K562 (cell line): Measurements from ENCODE around the gene GRIA1. TPM values are rescaled to one million over a fixed set of nuclear protein-coding genes. Genes with fewer than 3 reads are reported as not detected.

Experiments used
- ATAC-seq: fragments of 200-7000 bp; cut with Tn5 transposase; 3 replicates; pipeline ENCODE4 v1.9.1; 2020; ENCODE audit warnings: moderate library complexity
- BruUV-seq: library from RNA; stranded (reverse); fragments of 400-500 nt; replicated peaks from 2 replicates; lab custom pipeline; 2021; lab: Mats Ljungman, UMichigan
- CTCF ChIA-PET: fragments of 300-600 bp; formaldehyde crosslinking; extraction: SDS; loops from one replicate; lab custom pipeline; 2021; ENCODE audit warnings: low intra/inter-chr PET ratio; lab: Yijun Ruan, JAX
- POLR2A ChIA-PET: fragments of 300-600, 350-650 bp; sonication (Branson Sonifier 250); formaldehyde crosslinking; extraction: SDS; loops from one replicate; lab custom pipeline; 2021; ENCODE audit warnings: antibody characterized with exemption, inconsistent platforms; lab: Yijun Ruan, JAX
- DNase-seq, 4 experiments: peaks; one replicate each; pipeline versions ENCODE4 v3.0.0 to v3.0.0-alpha.2; 2011 to 2018; ENCODE audit warnings: low spot score in 3 of 4, mixed read lengths in 3 of 4; ENCODE audit errors: extremely low read depth in 1 of 4
- FAIRE-seq: peaks from 2 replicates; lab custom pipeline; 2011; peaks lifted over from hg19 to GRCh38; lab: Jason Lieb, UNC
- H2AFZ ChIP-seq: 2 replicates; pipeline ENCODE4 v1.6.0; 2011; ENCODE audit warnings: low read depth, low read length, control low read depth, inconsistent platforms
- H3K27ac ChIP-seq: fragments of 200-600 bp; 3 replicates; pipeline ENCODE4 v1.8.0; 2011; ENCODE audit warnings: low read depth, mild to moderate bottlenecking, control low read depth, inconsistent platforms, low read length, moderate library complexity, mixed read lengths; ENCODE audit errors: extremely low read depth
- H3K27me3 ChIP-seq, 2 experiments: fragments of 300-600 bp in 1 of 2; 2 replicates in 1 of 2; 3 replicates in 1 of 2; pipeline versions ENCODE4 v1.6.0 to v1.8.0; 2011; ENCODE audit warnings: inconsistent platforms in 2 of 2, low read length in 2 of 2, mild to moderate bottlenecking in 1 of 2, mixed read lengths in 1 of 2, moderate library complexity in 1 of 2; ENCODE audit not compliant: control insufficient read depth in 2 of 2, insufficient read depth in 2 of 2
- H3K36me3 ChIP-seq: fragments of 300-600 bp; 3 replicates; pipeline ENCODE4 v1.8.0; 2011; ENCODE audit warnings: mild to moderate bottlenecking, low read length, inconsistent platforms; ENCODE audit not compliant: control insufficient read depth, insufficient read depth
- H3K4me1 ChIP-seq, 2 experiments: fragments of 200-600 bp in 1 of 2; replicated peaks in 1 of 2; 2 replicates in 1 of 2; 3 replicates in 1 of 2; pipeline versions ENCODE4 v1.5.1 to v1.8.0; 2011; ENCODE audit warnings: inconsistent platforms in 2 of 2, low read length in 2 of 2, mild to moderate bottlenecking in 1 of 2, mixed read lengths in 1 of 2, moderate library complexity in 1 of 2; ENCODE audit not compliant: control insufficient read depth in 2 of 2, insufficient read depth in 2 of 2
- H3K4me2 ChIP-seq: 2 replicates; pipeline ENCODE4 v1.6.1; 2011; ENCODE audit warnings: low read length, control low read depth, inconsistent platforms, mixed read lengths; ENCODE audit not compliant: insufficient read depth
- H3K4me3 ChIP-seq: fragments of 200-600 bp; sonication (generic), shearing (Covaris generic); 2 replicates; pipeline ENCODE4 v1.5.1; 2016; ENCODE audit warnings: control low read depth, inconsistent platforms
- H3K79me2 ChIP-seq: fragments of 200-600 bp; 3 replicates; pipeline ENCODE4 v1.8.0; 2011; ENCODE audit warnings: low read length, inconsistent platforms; ENCODE audit not compliant: control insufficient read depth, insufficient read depth
- H3K9ac ChIP-seq, 2 experiments: 2 replicates each; pipeline versions ENCODE4 v1.6.0 to v1.6.1; 2011; ENCODE audit warnings: low read depth in 2 of 2, low read length in 2 of 2, control low read depth in 1 of 2, inconsistent platforms in 1 of 2, mild to moderate bottlenecking in 1 of 2, mixed read lengths in 1 of 2; ENCODE audit not compliant: insufficient read depth in 1 of 2
- H3K9me1 ChIP-seq: one replicate; pipeline ENCODE4 v1.6.0; 2011; ENCODE audit warnings: inconsistent platforms, mild to moderate bottlenecking, low read length, moderate library complexity; ENCODE audit not compliant: control insufficient read depth, insufficient read depth
- H3K9me3 ChIP-seq: replicated peaks from 2 replicates; pipeline ENCODE4 v1.5.1; 2011; ENCODE audit warnings: low read depth, low read length, inconsistent platforms; ENCODE audit not compliant: control insufficient read depth, insufficient read depth
- H4K20me1 ChIP-seq: replicated peaks from 2 replicates; pipeline ENCODE4 v1.6.1; 2011; ENCODE audit warnings: low read length, inconsistent platforms, mixed read lengths; ENCODE audit not compliant: control insufficient read depth, insufficient read depth
- CC2D1A ChIP-seq: fragments of 450-650 bp; IDR thresholded peaks from 2 replicates; pipeline ENCODE4 v1.6.1; 2017; ENCODE audit warnings: mild to moderate bottlenecking
- HMGXB4 ChIP-seq: sonication (generic); formaldehyde crosslinking; IDR thresholded peaks from 2 replicates; pipeline ENCODE4 v1.8.1; 2023; ENCODE audit warnings: mild to moderate bottlenecking, missing genetic modification reagents
- MITF ChIP-seq: IDR thresholded peaks from 2 replicates; pipeline ENCODE4 v1.6.1; 2014; ENCODE audit warnings: antibody characterized with exemption
- MTA3 ChIP-seq: fragments of 450-650 bp; formaldehyde crosslinking; IDR thresholded peaks from 2 replicates; pipeline ENCODE4 v1.6.1; 2017; ENCODE audit warnings: mild to moderate bottlenecking, borderline replicate concordance
- NCOR1 ChIP-seq: fragments of 450-650 bp; IDR thresholded peaks from 2 replicates; pipeline ENCODE4 v1.6.1; 2016; ENCODE audit warnings: mild to moderate bottlenecking, moderate library complexity
- POLR2A ChIP-seq: fragments of 450-650 bp; conservative IDR thresholded peaks from 2 replicates; pipeline ENCODE4 v1.6.1; 2016
- RAD21 ChIP-seq, 2 experiments: fragments of 250-450 bp in 1 of 2; fragments of 450-650 bp in 1 of 2; sonication (Bioruptor Pico) in 1 of 2; formaldehyde crosslinking in 1 of 2; IDR thresholded peaks in 1 of 2; conservative IDR thresholded peaks in 1 of 2; 2 replicates each; pipeline versions ENCODE4 v1.4.0 to v1.8.0; 2020 to 2022; ENCODE audit warnings: mild to moderate bottlenecking in 2 of 2, moderate library complexity in 1 of 2
- RB1 ChIP-seq: fragments of 450-650 bp; IDR thresholded peaks from 2 replicates; pipeline ENCODE4 v1.6.1; 2017; ENCODE audit warnings: low read depth, mild to moderate bottlenecking
- SNIP1 ChIP-seq: fragments of 450-650 bp; IDR thresholded peaks from 2 replicates; pipeline ENCODE4 v1.7.1; 2017; ENCODE audit warnings: low read depth, mild to moderate bottlenecking
- VEZF1 ChIP-seq: fragments of 200-800 bp; sonication (Bioruptor generic); IDR thresholded peaks from 2 replicates; pipeline ENCODE4 v1.6.1; 2017; ENCODE audit warnings: missing genetic modification characterization, missing compliant biosample characterization
- ZNF41 ChIP-seq: fragments of 250-450 bp; sonication (Bioruptor Pico); conservative IDR thresholded peaks from 2 replicates; pipeline ENCODE4 v1.4.0; 2020; ENCODE audit warnings: mild to moderate bottlenecking
- ZNF695 ChIP-seq: fragments of 450-650 bp; formaldehyde crosslinking; IDR thresholded peaks from 2 replicates; pipeline ENCODE4 v1.4.0; 2020; ENCODE audit warnings: mild to moderate bottlenecking, moderate library complexity
- WGBS: fragments of 100-300 bp; shearing (Covaris generic); methylation state at CpG from one replicate; pipeline ENCODE4 v1.1.6; 2016; ENCODE audit warnings: low coverage, mixed read lengths; ENCODE audit not compliant: insufficient coverage; ENCODE audit errors: missing lambda C conversion rate; 5-methylcytosine and 5-hydroxymethylcytosine counted together
- in situ Hi-C: fragments of 300-500 bp; cut with MboI; formaldehyde crosslinking; loops from 4 replicates; pipeline ENCODE4 v1.15.0; 2018; ENCODE audit warnings: inconsistent platforms, mixed read lengths
- intact Hi-C: fragments of 100-400 bp; cut with micrococcal nuclease; formaldehyde crosslinking; loops from 2 replicates; pipeline ENCODE4 v1.14.2; 2022
- polyA plus RNA-seq, 8 experiments: library from polyadenylated mRNA; depleted of rRNA in 4 of 8; stranded (reverse) in 5 of 8; unstranded in 3 of 8; fragments of >200 nt; fragmentation: Nextera tagmentation in 2 of 8; fragmentation: Illumina TruSeq in 1 of 8; extraction: Ambion mirVana in 2 of 8; extraction: Trizol in 1 of 8; gene quantifications; 2 replicates each; pipeline versions ENCODE4 v1.2.1 to v1.2.3, GENCODE V29; 2011 to 2014; ENCODE audit warnings: inconsistent platforms in 1 of 8, missing spikeins in 1 of 8
- total RNA-seq, 7 experiments: library from RNA; depleted of rRNA in 6 of 7; stranded (reverse); fragments of >200 nt in 6 of 7; fragmentation: Illumina TruSeq in 2 of 7; extraction: Trizol in 2 of 7; gene quantifications; 2 replicates each; pipeline versions ENCODE4 v1.2.1 to v1.2.3, GENCODE V29; 2011 to 2021; ENCODE audit warnings: low replicate concordance in 1 of 7
- TF ChIP-seq, protein P1 (sequence below): fragments of 250-450 bp; sonication (Bioruptor Pico); IDR thresholded peaks from 2 replicates; pipeline ENCODE4 v1.4.0; 2020

The GRIA1 gene
- total and polyA plus RNA-seq, 9 of the 15 experiments (the other 6 are each of a cell fraction or from before 2014, with no cell fraction given): not detected

GRCh38 chr5:153711755-153712154, 221.3 kb downstream of the GRIA1 start:
- Histone ChIP-seq H3K9me1 (no peaks in the 10 kb centered on the region), H3K79me2 (no peaks in the 10 kb centered on the region), H2AFZ (no peak overlapping the region), H3K27me3 (no peaks in the 10 kb centered on the region), H3K4me3 (no peak overlapping the region), H3K27ac (no peak overlapping the region), H3K4me2 (no peak overlapping the region), H3K36me3 (no peaks in the 10 kb centered on the region), H3K4me1 (no peaks in the 10 kb centered on the region), H3K9me3 (no peaks in the 10 kb centered on the region), H3K9ac (no peak overlapping the region), H4K20me1 (no peaks in the 10 kb centered on the region)
- FAIRE-seq (no peak), DNase-seq (no peak), ATAC-seq (0 out of 3 replicates have a peak, but pooled peaks have one; percentile 42)
- 2% methylated on average over 4 of the region's 4 CpGs for WGBS
- CTCF ChIA-PET: interaction anchor here (0.6 kb wide), 1 partner anchor 215 kb away, joined by 3 read pairs; no protein-coding TSS in a partner anchor
- in situ Hi-C loops (no loop called here), intact Hi-C loops (loop anchor here (10.0 kb wide), 1 partner anchor 217 kb away; the partner anchor contains the start of gene GRIA1)
- no TSS peak for BruUV-seq
- POLR2A ChIA-PET: no interaction called here
- TF ChIP-seq MITF (no peak), HMGXB4 (CRISPR knock-in tag) (no peak), CC2D1A (no peak), ZNF695 (CRISPR knock-in tag) (no peak), ZNF41 (no peak), NCOR1 (no peak), RAD21 (CRISPR knock-in tag; conservative IDR thresholded peaks at IDR 0.05 in 1 of 2, IDR thresholded peaks at IDR 0.05 in 1 of 2) (peak in 1 of 2 experiments; percentile 43; a peak in 2 of 4 replicates), SNIP1 (no peak), RB1 (no peak), POLR2A (no peak), VEZF1 (CRISPR knock-in tag) (peak; percentile 37; the same call in 1 of the 2 replicates), MTA3 (no peak)
- TF ChIP-seq, protein P1, sequence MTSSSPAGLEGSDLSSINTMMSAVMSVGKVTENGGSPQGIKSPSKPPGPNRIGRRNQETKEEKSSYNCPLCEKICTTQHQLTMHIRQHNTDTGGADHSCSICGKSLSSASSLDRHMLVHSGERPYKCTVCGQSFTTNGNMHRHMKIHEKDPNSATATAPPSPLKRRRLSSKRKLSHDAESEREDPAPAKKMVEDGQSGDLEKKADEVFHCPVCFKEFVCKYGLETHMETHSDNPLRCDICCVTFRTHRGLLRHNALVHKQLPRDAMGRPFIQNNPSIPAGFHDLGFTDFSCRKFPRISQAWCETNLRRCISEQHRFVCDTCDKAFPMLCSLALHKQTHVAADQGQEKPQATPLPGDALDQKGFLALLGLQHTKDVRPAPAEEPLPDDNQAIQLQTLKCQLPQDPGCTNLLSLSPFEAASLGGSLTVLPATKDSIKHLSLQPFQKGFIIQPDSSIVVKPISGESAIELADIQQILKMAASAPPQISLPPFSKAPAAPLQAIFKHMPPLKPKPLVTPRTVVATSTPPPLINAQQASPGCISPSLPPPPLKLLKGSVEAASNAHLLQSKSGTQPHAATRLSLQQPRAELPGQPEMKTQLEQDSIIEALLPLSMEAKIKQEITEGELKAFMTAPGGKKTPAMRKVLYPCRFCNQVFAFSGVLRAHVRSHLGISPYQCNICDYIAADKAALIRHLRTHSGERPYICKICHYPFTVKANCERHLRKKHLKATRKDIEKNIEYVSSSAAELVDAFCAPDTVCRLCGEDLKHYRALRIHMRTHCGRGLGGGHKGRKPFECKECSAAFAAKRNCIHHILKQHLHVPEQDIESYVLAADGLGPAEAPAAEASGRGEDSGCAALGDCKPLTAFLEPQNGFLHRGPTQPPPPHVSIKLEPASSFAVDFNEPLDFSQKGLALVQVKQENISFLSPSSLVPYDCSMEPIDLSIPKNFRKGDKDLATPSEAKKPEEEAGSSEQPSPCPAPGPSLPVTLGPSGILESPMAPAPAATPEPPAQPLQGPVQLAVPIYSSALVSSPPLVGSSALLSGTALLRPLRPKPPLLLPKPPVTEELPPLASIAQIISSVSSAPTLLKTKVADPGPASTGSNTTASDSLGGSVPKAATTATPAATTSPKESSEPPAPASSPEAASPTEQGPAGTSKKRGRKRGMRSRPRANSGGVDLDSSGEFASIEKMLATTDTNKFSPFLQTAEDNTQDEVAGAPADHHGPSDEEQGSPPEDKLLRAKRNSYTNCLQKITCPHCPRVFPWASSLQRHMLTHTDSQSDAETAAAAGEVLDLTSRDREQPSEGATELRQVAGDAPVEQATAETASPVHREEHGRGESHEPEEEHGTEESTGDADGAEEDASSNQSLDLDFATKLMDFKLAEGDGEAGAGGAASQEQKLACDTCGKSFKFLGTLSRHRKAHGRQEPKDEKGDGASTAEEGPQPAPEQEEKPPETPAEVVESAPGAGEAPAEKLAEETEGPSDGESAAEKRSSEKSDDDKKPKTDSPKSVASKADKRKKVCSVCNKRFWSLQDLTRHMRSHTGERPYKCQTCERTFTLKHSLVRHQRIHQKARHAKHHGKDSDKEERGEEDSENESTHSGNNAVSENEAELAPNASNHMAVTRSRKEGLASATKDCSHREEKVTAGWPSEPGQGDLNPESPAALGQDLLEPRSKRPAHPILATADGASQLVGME (CRISPR knock-in tag): no peak
